NCI-H1930 (cell line): ENCODE results near the gene PDCD7.
"Not testable (repeated sequence)": the region's sequence is repeated elsewhere in the genome, so short reads cannot be mapped to it uniquely, and the experiment has no call there.

ENCODE experiments used
- DNase-seq, 2 experiments: peaks; one replicate each; lab custom pipeline; 2025; lab: John Stamatoyannopoulos, UW

PDCD7 gene

GRCh38 chr15:65130941-65131340, 2.7 kb downstream of the PDCD7 start:
- no peak for DNase-seq

DNA sequence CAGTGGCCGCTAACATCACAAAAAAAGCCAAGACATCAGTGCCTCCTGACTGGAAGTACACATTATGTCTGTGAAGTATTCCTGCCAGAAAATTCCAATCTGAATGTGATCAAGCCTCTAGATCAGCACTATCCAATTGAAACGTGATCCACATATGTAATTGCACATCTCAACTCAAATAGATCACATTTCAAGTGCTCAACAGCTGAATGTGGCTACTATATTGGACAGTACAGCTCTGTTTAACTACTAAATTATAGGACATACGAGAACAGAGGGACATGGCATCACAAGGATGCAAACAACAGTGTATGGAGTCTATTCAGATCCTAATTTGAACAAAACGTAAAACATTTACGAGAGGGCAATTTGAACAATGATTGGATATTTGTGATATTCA, 18.1 kb downstream of the PDCD7 start:
- peak; percentile 65 to 71 for DNase-seq

- no peak for DNase-seq
Measured at GRCh38 chr15:65115086-65115485, 18.5 kb downstream of the PDCD7 start, which contains the start of gene UBAP1L. TSS of gene UBAP1L (minus strand) at chr15:65115200. CDS start at chr15:65106215, 8,985 bp downstream.

- DNase-seq, result no peak
Measured at GRCh38 chr15:65110676-65111292, 22.8 kb downstream of the PDCD7 start.

- no peak for DNase-seq
Measured at GRCh38 chr15:65106011-65106590, 27.5 kb downstream of the PDCD7 start.

DNA sequence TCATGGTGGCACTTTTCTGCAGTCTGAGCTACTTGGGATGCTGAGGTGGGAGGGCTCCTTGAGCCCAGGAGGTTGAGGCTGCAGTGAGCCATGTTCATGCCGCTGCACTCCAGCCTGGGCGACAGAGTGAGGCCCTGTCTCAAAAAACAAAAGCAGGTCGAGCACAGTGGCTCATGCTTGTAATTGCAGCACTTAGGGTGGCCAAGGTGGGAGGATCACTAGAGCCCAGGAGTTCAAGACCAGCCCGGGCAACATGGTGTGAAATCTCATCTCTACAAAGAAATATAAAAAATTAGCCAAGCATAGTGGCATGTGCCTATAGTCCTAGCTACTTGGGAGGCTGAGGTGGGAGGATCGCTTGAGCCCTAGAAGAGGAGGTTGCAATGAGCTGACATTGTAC, 28.6 kb downstream of the PDCD7 start:
- no peak for DNase-seq

DNA sequence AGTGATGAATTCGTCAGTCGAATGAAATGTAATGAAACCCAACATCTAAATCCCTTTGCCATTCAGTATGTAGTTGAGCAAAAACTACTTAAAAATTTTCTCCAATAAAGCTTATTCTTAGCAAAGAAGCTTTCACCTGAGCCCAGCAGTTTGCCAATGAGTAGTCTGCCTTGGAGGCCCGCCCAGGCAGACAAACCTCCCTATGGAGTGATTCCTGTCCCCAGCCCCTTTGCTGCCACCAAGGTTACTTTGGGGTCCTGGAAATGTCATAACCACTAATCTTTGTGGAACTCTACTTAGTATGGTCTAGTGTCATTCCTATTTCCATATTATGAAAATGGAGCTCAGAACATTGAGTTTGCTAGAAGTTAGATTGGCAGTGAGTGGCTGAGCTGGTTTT, 30.7 kb downstream of the PDCD7 start:
- no peak for DNase-seq

- DNase-seq, result no peak
Measured at GRCh38 chr15:65101891-65102708, 31.5 kb downstream of the PDCD7 start.

DNA sequence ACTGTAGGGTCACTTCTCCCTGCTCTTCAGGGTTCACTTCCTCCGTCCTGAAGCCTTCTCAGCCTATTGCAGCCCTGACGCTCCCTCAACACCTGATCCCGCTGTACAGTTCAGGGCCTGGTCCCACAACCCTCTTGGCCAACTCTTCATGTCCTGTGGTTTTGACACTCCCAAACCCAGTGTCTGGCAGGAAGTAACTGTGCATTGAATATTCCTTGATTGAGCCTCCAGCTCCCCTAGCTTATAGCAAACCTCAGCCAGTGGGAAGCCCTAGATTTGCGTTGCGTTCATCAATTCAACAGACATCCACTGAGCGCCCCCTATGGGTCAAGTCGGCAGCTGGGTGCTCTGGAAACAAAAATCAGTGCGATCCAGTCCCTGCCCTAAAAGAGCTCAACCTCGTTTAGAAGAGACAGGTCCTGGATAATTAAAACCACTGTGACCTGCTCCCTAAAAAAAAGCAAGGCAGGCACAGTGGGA, 32.2 kb downstream of the PDCD7 start:
- DNase-seq, result peak in 1 of 2 experiments; percentile 5

DNA sequence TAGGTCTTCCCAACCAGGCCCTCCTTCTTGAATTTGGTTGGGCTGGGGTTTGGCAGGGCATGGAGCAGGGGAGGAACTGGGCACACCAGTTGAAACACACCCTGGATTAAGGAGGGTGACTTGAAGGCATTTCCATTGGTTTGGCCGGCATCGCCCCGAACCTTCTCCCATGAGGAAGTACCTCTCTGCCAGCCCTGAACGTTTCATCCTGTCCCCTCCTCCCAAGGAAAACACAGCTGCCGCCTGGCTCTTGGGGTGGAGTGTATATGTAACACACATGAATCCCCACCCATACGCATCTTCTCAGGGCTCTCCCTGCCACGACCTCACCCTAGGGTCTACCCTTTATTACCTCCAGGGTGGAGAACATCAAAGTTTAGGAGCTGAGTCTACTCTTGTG, 33.2 kb downstream of the PDCD7 start:
- no peak for DNase-seq

- not testable (repeated sequence) for DNase-seq
Measured at GRCh38 chr15:65099801-65100200, 33.8 kb downstream of the PDCD7 start.

DNA sequence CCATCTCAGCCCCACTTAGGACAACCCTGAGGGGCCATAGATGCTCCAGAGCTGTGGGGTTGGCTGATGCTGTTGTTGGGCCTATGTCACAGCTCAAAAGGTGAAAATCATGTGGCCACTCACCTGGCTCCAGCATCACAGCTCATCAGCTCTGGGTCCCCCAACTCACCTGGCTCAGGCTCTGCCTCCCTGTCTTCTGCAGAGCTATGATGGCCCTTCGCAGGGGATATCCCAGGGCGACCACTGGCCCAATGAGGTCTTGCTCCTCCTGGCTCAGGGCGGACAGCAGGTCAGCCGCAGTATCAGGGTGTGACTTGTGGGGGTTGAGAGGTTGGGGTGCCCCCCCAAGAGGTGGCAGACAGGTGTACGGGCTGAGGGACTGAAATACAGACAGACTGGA, 34.3 kb downstream of the PDCD7 start:
- no peak for DNase-seq

DNA sequence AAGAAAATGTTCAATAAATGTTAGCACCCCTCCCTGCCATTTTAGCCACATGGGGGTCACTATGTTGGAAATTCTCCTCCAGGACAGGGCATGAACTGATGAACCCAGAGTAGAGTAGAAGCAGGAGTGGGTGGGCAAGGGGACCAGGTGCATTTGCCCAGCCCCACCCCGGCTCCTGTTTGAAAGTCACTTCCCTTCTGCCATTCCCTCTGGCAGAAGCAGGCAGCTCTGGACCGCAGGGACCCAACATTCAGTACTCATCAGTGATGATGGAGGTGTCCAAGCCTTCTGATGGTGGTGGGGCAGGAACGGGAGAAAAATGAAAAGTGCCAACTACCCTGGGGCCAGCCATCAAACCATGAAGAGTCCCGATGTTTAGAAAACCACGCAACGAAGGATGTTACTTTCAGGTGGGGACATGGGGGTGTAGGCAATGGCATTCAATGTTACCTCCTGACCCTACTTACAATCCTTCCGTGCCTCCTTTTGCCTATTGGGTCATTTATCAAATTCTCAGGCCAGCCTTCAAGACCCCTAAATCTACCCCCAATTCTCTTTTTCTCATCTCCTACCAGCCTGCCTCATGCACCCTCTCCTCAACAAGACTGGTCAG, 35.9 kb downstream of the PDCD7 start:
- no peak for DNase-seq

DNA sequence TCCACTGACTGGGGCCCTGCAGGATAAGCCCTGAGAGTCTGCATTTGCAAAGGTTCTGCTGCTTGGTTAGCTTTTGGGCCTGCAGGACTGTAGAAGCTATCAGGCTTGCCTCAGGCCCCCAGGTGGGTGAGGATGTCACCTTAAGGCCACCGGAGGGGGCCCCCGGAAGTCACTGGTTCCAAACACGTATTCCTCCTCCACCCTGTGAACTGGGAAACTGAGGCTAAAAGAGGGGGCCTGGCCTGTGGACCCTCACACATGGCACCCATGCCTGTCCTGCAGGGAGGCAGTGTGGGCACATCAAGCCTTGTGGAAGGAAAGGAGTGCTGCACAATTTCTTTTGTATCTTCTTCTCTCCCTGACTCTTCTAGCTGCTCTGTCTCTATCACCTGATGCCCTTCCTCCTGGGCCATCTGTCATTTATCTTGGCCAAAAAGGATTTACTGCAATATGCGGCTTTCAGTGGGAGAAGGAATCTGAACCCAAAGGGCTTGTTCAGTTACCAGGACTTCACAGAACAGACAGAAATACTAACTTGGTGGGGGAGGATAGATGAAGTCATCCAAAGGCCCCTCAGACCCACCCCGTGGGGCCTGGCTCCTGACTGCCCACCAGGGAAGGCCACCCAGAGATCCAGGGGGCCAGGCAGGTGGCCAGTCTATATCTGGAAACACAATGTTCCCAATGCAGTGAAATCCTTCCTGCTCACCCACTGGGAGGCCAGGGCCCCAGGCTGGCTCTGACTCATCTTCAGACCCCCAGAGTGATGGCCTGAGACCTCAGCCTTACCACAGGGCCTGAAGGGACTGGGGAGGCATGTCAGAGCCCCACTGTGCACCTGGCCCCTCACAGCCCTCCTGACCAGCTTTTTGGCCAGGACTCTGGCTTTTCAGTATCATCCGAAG, 36.9 kb downstream of the PDCD7 start:
- DNase-seq, result no peak

DNA sequence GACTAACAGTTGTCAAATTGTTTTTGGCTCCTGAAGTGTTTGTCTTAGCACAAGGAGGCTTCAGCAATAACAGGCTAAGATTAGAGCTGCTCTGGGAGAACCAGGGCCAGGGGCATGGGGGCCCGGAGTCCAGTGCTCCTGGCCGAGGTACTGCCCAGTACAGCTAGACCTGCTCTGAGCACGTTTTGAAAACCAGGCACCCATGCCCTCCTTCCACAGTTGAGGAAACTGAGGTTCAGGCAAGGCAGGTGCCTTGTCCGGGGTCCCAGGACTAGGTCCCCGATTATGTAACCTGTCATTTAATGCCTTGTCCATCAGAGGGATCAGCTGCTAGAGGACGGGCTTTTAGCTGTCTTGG, 37.9 kb downstream of the PDCD7 start:
- no peak for DNase-seq

GRCh38 chr15:65095011-65095746, 38.4 kb downstream of the PDCD7 start:
- no peak for DNase-seq

- no peak for DNase-seq
Measured at GRCh38 chr15:65094294-65094995, 39.2 kb downstream of the PDCD7 start.

- not testable (repeated sequence) for DNase-seq
Measured at GRCh38 chr15:65093793-65094170, 39.8 kb downstream of the PDCD7 start.

DNA sequence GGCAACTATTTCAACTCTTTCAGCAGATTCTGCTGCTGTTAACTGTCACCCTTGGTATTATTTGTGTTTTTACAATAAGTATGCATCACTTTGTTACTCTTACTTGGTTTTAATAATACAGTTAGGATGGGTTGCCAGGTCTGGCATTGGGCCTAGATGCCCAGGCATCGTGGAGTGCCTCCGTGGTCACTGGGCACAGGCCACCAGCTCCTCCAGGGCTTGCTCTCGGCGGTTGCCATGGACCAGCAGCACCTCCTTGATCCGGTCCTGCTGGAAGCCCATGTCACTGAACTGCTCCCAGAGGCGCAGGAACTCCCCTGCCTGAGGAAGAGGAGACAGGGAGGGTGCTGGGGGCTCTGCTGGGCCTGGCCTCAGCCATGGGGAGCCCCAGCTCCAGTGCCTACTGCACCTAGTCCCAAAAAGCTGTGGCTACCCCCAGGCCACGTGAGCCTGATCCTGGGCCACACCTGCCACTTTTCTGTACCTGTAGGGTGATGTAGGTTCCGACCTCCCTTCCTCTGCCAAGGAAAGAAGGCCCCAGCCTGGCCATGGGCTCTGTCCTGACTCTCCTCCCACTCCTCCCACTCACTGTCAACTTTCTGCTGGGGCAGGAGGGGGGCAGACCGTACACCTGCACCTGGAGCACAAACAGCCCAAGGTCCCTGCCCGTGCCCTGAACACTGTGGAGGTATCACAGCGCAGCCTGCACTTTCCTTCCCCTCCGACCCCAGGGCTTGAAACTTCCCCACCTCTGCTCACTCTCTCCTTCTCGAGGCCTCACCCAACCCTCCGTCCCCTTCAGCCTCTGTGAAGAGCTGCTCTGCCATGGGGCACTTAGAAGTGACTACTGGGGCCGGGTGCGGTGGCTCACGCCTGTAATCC, 40.5 kb downstream of the PDCD7 start:
- no peak for DNase-seq
